NCI-H1436 treated with DMSO at 0.1 percent for 48 hours (cell line): ENCODE data around the gene AP2A1.
"Not testable (repeated sequence)": the region's sequence is repeated elsewhere in the genome, so short reads cannot be mapped to it uniquely, and the experiment has no call there.

Experiments
- DNase-seq: peaks from one replicate; lab custom pipeline; 2025; lab: John Stamatoyannopoulos, UW

The AP2A1 gene

DNA sequence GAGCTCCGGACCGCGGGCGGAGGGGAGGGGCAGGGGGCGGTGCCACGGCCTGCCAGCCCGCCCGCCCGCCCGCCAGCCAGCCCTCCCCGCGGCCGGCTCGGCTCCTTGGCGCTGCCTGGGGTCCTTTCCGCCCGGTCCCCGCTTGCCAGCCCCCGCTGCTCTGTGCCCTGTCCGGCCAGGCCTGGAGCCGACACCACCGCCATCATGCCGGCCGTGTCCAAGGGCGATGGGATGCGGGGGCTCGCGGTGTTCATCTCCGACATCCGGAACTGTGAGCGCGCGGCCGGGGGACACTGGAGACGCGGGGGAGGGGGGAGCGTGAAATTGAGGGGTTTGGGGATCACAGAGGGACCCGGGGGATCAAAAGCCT lies at the start of gene AP2A1:
TSS of gene AP2A1 (plus strand) at position 72 of the 370 bp plus-strand sequence. CDS start at position 205, 133 bp downstream.
- no peak for DNase-seq

DNA sequence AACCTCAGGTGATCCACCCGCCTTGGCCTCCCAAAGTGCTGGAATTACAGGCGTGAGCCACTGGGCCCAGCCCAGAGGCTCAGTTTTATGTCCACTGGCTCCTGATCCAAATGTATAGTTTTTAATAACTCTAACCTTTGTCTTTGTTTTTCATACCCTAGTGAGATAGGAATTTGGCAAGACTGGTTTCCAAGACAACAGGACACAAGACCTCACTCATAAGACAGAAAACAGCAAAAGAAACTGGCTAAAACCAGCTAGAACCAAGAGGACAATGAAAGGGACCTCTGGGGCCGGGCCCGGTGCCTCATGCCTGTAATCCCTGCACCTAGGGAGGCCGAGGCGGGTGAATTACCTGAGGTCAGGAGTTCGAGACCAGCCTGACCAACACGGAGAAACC lies 48.3 kb upstream of the AP2A1 start:
- no peak for DNase-seq

DNA sequence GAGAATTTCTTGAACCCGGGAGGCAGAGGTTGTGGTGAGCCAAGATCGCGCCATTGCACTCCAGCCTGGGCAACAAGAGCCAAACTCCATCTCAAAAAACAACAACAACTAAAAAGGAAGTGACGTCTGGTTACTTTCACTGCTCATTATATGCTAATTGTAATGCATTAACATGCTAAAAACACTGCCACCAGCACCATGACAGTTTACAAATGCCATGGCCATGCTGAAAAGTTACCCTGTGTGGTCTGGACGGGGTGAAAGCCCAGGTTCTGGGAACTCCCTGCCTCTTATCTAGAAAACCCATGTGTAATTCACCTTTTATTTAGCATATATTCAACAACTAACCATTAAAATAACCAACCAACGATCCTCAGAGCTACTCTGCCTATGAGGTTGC lies 47.8 kb upstream of the AP2A1 start:
- no peak for DNase-seq

DNA sequence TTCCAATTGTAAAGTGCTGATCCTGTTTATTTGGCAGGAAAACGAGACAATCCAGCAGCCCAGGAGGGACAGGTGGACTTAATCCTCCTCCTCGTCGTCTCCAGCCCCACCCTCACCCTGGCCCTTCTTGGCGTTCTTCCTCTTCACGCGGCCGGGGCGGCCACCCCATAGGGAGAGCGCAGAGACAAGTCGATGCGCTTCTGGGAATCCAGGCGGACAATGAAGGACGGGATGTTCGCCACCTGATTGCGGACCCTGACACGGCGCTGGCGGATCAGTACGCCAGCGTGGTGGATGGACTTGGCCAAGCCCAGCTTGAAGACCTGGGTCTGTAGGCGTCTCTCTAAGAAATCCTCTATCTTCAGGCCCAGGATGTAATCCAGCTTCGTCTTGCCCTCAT lies 47.4 kb upstream of the AP2A1 start:
- DNase-seq = not testable (repeated sequence)

DNA sequence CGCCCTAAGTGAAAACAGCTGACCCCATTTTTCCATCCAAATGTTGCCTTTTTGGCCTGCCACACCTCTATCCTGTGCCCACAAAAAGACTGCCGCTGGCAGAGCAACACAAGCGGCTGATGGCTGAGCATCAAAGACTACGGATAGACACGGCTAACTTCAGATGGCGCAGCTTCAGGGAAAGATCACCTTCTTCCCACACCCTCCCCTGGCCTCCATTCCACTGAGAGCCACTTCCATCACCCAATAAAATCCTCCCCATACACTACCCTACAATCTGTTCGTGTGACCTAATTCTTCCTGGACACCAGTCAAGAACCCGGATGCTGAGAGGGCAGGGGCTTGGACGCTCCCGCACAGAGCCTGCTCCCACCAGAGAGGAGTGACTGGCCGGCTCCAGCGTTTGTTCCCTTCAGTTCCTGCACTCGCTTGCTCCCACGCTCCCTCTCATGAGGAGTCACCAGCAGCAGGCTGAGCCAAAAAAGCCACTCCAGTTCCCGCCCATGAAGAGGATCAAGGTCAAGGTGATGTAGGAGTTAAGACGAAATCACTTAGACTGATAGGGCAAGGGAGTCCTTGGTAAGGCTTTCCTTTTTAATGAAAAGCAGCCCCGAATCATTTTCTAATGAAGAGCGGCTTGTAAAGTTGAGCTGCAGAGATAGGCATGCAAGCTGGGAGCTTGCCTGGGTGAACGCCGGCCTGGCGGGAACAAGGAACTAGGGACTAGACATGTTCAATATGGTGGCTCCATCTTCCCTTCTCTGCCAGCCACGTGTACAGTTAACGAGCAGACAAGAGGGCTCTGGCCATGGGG lies 39.4 kb upstream of the AP2A1 start:
- DNase-seq = no peak

DNA sequence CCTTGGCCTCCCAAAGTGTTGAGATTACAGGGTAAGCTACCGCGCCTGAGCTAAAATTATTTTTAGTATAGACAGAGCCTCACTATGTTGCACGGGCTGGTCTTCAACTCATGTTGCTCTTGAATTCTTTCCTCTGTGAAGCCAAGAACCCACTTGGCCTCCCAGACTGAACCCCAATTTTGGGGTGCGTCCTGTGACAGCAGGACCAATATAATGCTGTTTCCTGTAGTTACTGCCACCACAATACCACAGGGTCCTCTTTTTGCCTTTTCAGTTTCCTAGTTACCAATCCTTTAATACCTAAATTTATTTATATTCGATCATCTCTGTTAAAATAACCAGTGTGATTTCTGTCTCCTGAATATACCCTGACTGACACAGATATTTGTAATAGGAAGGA lies 36.6 kb upstream of the AP2A1 start:
- DNase-seq = no peak

DNA sequence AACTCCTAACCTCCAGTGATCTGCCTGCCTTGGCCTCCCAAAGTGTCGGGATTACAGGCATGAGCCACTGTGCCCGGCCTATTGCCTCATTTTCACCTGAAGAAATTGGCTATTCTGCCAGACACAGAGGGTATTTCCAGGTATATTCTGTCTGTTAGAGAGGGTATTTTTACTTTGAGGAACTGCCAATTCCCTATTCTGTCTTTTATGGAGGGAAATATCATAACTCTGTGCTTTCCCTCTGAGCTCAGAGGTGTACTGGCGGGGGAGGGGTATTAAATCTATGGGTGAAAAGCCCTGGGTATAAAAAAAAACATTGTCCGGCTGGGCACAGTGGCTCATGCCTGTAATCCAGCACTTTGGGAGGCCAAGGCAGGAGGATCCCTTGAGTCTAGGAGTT lies 28.5 kb upstream of the AP2A1 start:
- no peak for DNase-seq

- no peak for DNase-seq
These were observed 27.7 kb upstream of the AP2A1 start for GRCh38 chr19:49739098-49739497.

- DNase-seq = no peak
These were observed 26.9 kb upstream of the AP2A1 start for GRCh38 chr19:49739933-49740332.

GRCh38 chr19:49741210-49741844 lies 25.5 kb upstream of the AP2A1 start:
- no peak for DNase-seq

DNA sequence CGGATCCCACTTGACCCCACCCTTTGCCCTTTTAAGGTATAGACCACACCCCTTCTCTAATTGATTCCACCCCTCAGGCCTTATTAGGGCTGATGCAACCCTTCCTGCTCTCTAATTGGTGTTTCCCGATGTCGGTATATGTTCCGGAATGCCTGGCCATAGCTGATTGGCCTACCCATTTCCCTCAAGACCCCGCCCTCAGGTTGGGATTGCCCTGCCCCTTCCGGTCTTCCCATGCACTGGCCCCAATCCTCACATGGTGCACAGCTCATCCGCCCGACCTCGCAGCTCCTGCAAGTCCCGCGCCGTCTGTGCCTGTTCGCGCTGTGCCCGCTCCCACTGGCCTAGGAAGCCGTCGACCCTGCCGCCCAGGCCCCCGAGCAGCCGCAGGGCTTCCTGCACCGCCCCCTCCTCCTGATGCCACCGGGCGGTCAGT lies 21.8 kb upstream of the AP2A1 start:
- no peak for DNase-seq

DNA sequence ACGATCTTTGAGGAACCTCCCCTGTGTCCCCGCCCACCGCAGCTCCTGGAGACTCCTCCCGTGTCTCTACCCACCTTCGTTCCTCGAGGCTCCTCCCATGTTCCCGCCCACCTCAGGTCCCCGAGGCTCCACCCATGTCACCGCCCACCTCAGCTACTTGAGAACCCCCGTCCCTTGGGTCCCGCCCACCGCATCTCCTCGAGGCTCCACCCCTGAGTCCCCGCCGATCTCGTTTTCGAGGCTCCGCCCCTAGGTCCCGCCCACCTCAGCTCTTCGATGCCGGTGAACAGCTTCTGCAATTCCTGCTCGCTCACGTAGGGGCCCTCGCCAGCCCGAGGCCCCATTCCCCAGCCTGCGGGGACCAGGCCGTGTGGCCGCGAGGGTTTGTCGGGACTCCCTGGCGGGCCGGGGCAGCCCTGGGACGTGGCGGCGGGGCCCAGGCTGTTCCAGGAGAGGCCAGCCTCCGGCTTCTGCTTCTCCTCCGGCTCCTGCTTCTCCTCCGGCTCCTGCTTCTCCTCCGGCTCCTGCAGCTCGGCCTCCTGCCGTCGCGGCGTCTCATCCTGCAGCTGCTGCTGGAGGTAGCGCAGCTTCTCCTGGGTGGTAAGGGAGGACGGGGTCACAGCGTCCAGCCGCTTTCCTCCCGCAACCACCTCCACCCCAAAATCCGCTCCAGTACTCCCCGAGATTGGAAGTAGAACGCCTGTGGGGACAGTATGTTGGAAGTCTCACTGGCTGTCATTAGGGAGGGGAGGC lies 20.4 kb upstream of the AP2A1 start:
- DNase-seq = no peak

DNA sequence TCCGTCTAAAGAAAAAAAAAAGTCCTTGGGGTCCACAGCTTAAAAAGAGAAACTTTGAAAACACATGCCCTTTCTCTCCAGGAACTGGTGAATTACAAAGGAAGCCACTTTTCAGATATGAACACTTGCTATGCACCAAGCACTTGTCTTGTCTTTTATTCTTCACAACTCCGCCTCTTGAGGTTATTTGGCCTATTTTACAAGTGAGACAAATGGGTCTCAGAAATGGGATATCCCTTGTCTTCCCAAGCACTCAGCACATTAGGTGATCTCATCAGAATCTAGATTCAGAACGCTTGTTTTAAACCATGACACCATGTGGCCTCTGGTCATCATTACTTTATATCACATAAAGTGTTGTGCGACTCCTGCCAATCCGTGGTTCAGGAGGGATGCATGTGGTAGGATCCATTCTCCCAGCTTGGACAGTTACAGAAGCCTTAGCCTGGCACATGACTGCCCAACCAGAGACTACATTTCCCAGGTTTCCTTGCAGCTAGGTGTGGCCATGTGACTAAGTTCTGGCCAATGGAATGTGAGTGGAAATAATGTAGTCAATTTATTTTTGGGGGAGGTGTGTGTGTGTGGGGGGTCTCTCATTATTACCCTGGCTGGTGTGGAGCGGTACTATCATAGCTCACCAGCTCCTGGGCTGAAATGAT lies 17.6 kb upstream of the AP2A1 start:
- DNase-seq = no peak

GRCh38 chr19:49749771-49750170 lies 17.0 kb upstream of the AP2A1 start:
- DNase-seq = no peak

- no peak for DNase-seq
These were observed 14.1 kb upstream of the AP2A1 start for GRCh38 chr19:49752701-49753100.

DNA sequence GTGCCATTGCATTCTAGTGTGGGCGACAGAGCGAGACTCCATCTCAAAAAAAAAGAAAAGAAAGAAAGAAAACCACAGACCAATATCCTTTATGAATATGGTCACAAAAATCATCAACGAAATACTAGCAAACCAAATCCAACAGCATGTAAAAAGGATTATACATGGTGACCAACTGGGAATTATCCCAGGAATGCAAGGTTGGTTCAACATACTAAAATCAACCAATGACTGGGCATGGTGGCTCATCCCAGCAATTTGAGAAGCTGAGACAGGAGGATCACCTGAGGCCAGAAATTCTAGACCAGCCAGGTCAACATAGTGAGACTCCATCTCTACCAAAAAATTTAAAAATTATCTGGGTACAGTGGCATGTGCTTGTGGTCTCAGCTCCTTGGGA lies 10.8 kb upstream of the AP2A1 start:
- DNase-seq = no peak

GRCh38 chr19:49758292-49758691 lies 8.5 kb upstream of the AP2A1 start:
- no peak for DNase-seq

GRCh38 chr19:49761249-49761624 lies 5.6 kb upstream of the AP2A1 start:
- no peak for DNase-seq

- no peak for DNase-seq
These were observed 5.0 kb upstream of the AP2A1 start for GRCh38 chr19:49761625-49762311.

DNA sequence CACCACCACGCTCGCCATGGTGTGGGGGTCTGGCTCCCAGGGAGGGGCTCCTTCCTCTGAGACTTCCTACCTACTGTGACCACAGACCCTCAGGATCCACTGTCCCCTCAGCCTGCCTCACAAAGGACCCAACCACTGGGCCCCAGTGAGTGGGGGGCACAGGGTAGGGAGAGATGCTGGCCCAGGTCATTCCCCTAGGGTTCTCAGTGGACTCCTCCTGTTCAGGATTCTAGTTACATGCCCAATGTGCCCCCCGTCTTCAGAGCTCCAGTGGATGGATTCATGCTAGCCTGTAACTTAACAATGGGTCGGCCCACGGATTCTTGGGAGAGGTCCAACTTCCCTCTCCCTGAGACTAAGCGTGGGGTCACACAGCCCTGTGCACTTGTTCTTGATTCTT lies 3.6 kb upstream of the AP2A1 start, which contains the start of gene TSKS:
TSS of gene TSKS (minus strand) at position 77 of the 400 bp plus-strand sequence. CDS start at position 18, 59 bp downstream.
- no peak for DNase-seq

GRCh38 chr19:49764341-49764740 lies 2.5 kb upstream of the AP2A1 start:
- no peak for DNase-seq
